K562 (cell line): Measurements from ENCODE around the gene NHSL2. TPM values are rescaled to one million over a fixed set of nuclear protein-coding genes. Genes with fewer than 3 reads are reported as not detected.

ENCODE experiments used
- FOXA3 ChIP-seq, 2 experiments: fragments of 450-650 bp in 1 of 2; sonication (generic) in 1 of 2; formaldehyde crosslinking; IDR thresholded peaks in 1 of 2; conservative IDR thresholded peaks in 1 of 2; 2 replicates each; pipeline versions ENCODE4 v1.4.0 to v1.8.0; 2020 to 2022; ENCODE audit warnings: mild to moderate bottlenecking in 2 of 2, missing genetic modification reagents in 1 of 2
- FUS ChIP-seq: fragments of 200-400 bp; formaldehyde crosslinking; optimal IDR thresholded peaks from 2 replicates; pipeline ENCODE3; 2017; ENCODE audit warnings: low read depth, low read length
- GTF2E2 ChIP-seq: fragments of 200-800 bp; sonication (Bioruptor generic); IDR thresholded peaks from 2 replicates; pipeline ENCODE4 v1.6.1; 2016; ENCODE audit warnings: missing genetic modification characterization, missing compliant biosample characterization
- KAT8 ChIP-seq: fragments of 450-650 bp; IDR thresholded peaks from 2 replicates; pipeline ENCODE4 v1.6.1; 2016; ENCODE audit warnings: low read depth, mild to moderate bottlenecking
- LCOR ChIP-seq: sonication (generic); formaldehyde crosslinking; IDR thresholded peaks from 2 replicates; pipeline ENCODE4 v1.8.0; 2022; ENCODE audit warnings: mild to moderate bottlenecking, missing genetic modification reagents
- MCM2 ChIP-seq: fragments of 450-650 bp; IDR thresholded peaks from 2 replicates; pipeline ENCODE4 v1.6.1; 2017; ENCODE audit warnings: low read depth, mild to moderate bottlenecking
- MED1 ChIP-seq: sonication (generic); formaldehyde crosslinking; IDR thresholded peaks from 2 replicates; pipeline ENCODE4 v1.8.1; 2023; ENCODE audit warnings: missing genetic modification reagents, borderline replicate concordance
- NCOR1 ChIP-seq: fragments of 450-650 bp; IDR thresholded peaks from 2 replicates; pipeline ENCODE4 v1.6.1; 2016; ENCODE audit warnings: mild to moderate bottlenecking, moderate library complexity
- SIN3A ChIP-seq, 2 experiments: fragments of 150-350 bp in 1 of 2; IDR thresholded peaks; 2 replicates each; pipeline ENCODE4 v1.6.1; 2011 to 2016; ENCODE audit warnings: borderline replicate concordance in 2 of 2, low read depth in 2 of 2, low read length in 2 of 2, mild to moderate bottlenecking in 2 of 2, moderate library complexity in 2 of 2; ENCODE audit not compliant: control insufficient read depth in 1 of 2
- SMC3 ChIP-seq: conservative IDR thresholded peaks from 2 replicates; pipeline ENCODE4 v1.6.1; 2011; ENCODE audit warnings: low read depth, low read length, improper control_type of control experiment; ENCODE audit not compliant: insufficient read depth
- SRSF3 ChIP-seq: fragments of 200-400 bp; formaldehyde crosslinking; IDR thresholded peaks from 2 replicates; pipeline ENCODE4 v1.6.1; 2016; ENCODE audit warnings: mild to moderate bottlenecking, low read length, moderate library complexity; ENCODE audit not compliant: insufficient read depth
- STAT5A ChIP-seq: IDR thresholded peaks from 2 replicates; pipeline ENCODE4 v1.6.1; 2012; ENCODE audit warnings: low read length, inconsistent platforms, borderline replicate concordance
- TAF1 ChIP-seq: IDR thresholded peaks from 2 replicates; pipeline ENCODE4 v1.6.1; 2011; ENCODE audit warnings: mild to moderate bottlenecking, low read length, moderate library complexity; ENCODE audit not compliant: insufficient read depth, control insufficient read depth, severe bottlenecking; ENCODE audit errors: extremely low read depth
- ZBTB8A ChIP-seq: fragments of 450-650 bp; IDR thresholded peaks from 2 replicates; pipeline ENCODE4 v1.6.1; 2018; ENCODE audit warnings: mild to moderate bottlenecking, moderate library complexity; ENCODE audit not compliant: partially characterized antibody
- ZEB2 ChIP-seq: fragments of 450-650 bp; IDR thresholded peaks from 2 replicates; pipeline ENCODE4 v1.6.1; 2016
- ZFP30 ChIP-seq: fragments of 250-450 bp; sonication (Bioruptor Pico); IDR thresholded peaks from 2 replicates; pipeline ENCODE4 v1.8.0; 2022; ENCODE audit warnings: moderate library complexity, mild to moderate bottlenecking, inconsistent platforms, borderline replicate concordance
- ZNF175 ChIP-seq: fragments of 200-800 bp; sonication (Bioruptor generic); IDR thresholded peaks from 2 replicates; pipeline ENCODE4 v1.6.1; 2016; ENCODE audit warnings: low read depth, mild to moderate bottlenecking, missing genetic modification characterization, missing compliant biosample characterization
- ZNF41 ChIP-seq: fragments of 250-450 bp; sonication (Bioruptor Pico); conservative IDR thresholded peaks from 2 replicates; pipeline ENCODE4 v1.4.0; 2020; ENCODE audit warnings: mild to moderate bottlenecking
- ZNF717 ChIP-seq: fragments of 250-450 bp; sonication (Bioruptor Pico); IDR thresholded peaks from 2 replicates; pipeline ENCODE4 v1.5.0; 2021
- ZNF785 ChIP-seq: fragments of 250-450 bp; sonication (Bioruptor Pico); IDR thresholded peaks from 2 replicates; pipeline ENCODE4 v1.4.0; 2020; ENCODE audit warnings: mild to moderate bottlenecking
- polyA plus RNA-seq, 8 experiments: library from polyadenylated mRNA; depleted of rRNA in 4 of 8; stranded (reverse) in 5 of 8; unstranded in 3 of 8; fragments of >200 nt; fragmentation: Nextera tagmentation in 2 of 8; fragmentation: Illumina TruSeq in 1 of 8; extraction: Ambion mirVana in 2 of 8; extraction: Trizol in 1 of 8; gene quantifications; 2 replicates each; pipeline versions ENCODE4 v1.2.1 to v1.2.3, GENCODE V29; 2011 to 2014; ENCODE audit warnings: inconsistent platforms in 1 of 8, missing spikeins in 1 of 8
- total RNA-seq, 7 experiments: library from RNA; depleted of rRNA in 6 of 7; stranded (reverse); fragments of >200 nt in 6 of 7; fragmentation: Illumina TruSeq in 2 of 7; extraction: Trizol in 2 of 7; gene quantifications; 2 replicates each; pipeline versions ENCODE4 v1.2.1 to v1.2.3, GENCODE V29; 2011 to 2021; ENCODE audit warnings: low replicate concordance in 1 of 7
- TF ChIP-seq, protein P1 (sequence below): fragments of 250-450 bp; sonication (Bioruptor Pico); IDR thresholded peaks from 2 replicates; pipeline ENCODE4 v1.4.0; 2020; ENCODE audit warnings: mild to moderate bottlenecking
- TF ChIP-seq, protein P2 (sequence below): fragments of 450-650 bp; conservative IDR thresholded peaks from 2 replicates; pipeline ENCODE4 v1.6.1; 2016; ENCODE audit warnings: missing genetic modification characterization, low read depth, mild to moderate bottlenecking, missing compliant biosample characterization, moderate library complexity
- TF ChIP-seq, protein P3 (sequence below): sonication (generic); formaldehyde crosslinking; IDR thresholded peaks from 2 replicates; pipeline ENCODE4 v1.8.1; 2023; ENCODE audit warnings: mild to moderate bottlenecking, missing genetic modification reagents

NHSL2 gene
- total and polyA plus RNA-seq, 9 of the 15 experiments (the other 6 are each of a cell fraction or from before 2014, with no cell fraction given): 0.02 TPM; not detected in 8

DNA sequence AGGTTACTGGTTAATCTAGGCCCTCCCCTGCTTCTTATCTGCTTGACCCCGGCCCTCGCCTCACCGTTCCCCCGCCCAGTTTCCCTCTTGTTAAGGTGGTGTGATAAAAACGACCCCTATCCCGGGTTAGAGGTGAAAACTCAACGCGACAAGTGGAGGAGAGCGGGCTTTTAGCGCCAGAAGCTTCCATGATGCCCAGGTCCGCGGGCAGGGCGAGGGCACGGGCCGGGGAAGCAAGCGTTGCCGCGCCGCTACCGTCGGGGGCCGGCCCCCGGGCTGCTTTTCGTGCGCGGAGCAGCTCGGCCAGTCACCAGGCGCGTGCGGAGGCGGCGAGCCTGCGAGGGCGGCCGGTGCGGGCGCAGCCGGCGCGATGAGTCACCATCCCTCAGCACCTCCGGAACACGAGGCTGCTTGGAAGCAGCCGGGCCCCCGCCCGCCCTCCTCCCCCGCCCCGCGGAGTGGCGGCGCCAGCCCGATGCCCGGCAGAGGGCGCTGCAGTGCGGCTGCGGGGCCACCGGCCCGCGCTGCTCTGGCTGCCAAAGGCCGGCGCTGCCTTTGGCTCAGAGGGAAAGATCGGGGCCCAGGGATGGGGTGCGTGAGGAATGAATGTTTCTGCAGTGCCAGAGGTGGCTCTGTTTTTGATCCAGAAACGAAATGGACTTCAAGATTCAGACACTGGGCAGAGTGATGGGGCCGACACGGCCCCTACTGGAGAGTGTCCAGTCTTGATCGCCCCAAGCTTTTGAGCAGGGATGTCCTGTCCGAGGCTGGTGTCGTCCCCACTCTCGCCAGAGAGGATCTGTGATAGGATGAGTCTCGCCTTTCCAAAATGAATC is 107.8 kb downstream of the NHSL2 start (continued):
- TF ChIP-seq, protein P1, sequence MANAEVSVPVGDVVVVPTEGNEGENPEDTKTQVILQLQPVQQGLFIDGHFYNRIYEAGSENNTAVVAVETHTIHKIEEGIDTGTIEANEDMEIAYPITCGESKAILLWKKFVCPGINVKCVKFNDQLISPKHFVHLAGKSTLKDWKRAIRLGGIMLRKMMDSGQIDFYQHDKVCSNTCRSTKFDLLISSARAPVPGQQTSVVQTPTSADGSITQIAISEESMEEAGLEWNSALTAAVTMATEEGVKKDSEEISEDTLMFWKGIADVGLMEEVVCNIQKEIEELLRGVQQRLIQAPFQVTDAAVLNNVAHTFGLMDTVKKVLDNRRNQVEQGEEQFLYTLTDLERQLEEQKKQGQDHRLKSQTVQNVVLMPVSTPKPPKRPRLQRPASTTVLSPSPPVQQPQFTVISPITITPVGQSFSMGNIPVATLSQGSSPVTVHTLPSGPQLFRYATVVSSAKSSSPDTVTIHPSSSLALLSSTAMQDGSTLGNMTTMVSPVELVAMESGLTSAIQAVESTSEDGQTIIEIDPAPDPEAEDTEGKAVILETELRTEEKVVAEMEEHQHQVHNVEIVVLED (CRISPR knock-in tag): no peak
- TF ChIP-seq MCM2: no peak
- TF ChIP-seq, protein P2, sequence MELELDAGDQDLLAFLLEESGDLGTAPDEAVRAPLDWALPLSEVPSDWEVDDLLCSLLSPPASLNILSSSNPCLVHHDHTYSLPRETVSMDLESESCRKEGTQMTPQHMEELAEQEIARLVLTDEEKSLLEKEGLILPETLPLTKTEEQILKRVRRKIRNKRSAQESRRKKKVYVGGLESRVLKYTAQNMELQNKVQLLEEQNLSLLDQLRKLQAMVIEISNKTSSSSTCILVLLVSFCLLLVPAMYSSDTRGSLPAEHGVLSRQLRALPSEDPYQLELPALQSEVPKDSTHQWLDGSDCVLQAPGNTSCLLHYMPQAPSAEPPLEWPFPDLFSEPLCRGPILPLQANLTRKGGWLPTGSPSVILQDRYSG: no peak
- TF ChIP-seq SMC3: peak; percentile 28; the same call in 1 of the 2 replicates
- no peak for TF ChIP-seq ZEB2
- no peak for TF ChIP-seq TAF1
- TF ChIP-seq, protein P3, sequence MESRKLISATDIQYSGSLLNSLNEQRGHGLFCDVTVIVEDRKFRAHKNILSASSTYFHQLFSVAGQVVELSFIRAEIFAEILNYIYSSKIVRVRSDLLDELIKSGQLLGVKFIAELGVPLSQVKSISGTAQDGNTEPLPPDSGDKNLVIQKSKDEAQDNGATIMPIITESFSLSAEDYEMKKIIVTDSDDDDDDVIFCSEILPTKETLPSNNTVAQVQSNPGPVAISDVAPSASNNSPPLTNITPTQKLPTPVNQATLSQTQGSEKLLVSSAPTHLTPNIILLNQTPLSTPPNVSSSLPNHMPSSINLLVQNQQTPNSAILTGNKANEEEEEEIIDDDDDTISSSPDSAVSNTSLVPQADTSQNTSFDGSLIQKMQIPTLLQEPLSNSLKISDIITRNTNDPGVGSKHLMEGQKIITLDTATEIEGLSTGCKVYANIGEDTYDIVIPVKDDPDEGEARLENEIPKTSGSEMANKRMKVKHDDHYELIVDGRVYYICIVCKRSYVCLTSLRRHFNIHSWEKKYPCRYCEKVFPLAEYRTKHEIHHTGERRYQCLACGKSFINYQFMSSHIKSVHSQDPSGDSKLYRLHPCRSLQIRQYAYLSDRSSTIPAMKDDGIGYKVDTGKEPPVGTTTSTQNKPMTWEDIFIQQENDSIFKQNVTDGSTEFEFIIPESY (CRISPR knock-in tag): peak; percentile 71
- no peak for TF ChIP-seq FOXA3 (CRISPR knock-in tag; conservative IDR thresholded peaks at IDR 0.05 in 1 of 2, IDR thresholded peaks at IDR 0.05 in 1 of 2)
- no peak for TF ChIP-seq ZNF785 (CRISPR knock-in tag)
- TF ChIP-seq LCOR: no peak
- TF ChIP-seq ZFP30 (CRISPR knock-in tag): no peak
- TF ChIP-seq NCOR1: peak; percentile 34
- peak in 1 of 2 experiments; percentile 38; a peak in 1 of 4 replicates for TF ChIP-seq SIN3A (IDR thresholded peaks at IDR 0.05; ENCODE audit: borderline replicate concordance in 2 of 2, control insufficient read depth in 1 of 2, low read depth in 2 of 2, low read length in 2 of 2)
- no peak for TF ChIP-seq ZNF175 (CRISPR knock-in tag)
- no peak for TF ChIP-seq GTF2E2
- no peak for TF ChIP-seq ZBTB8A
- no peak for TF ChIP-seq ZNF717
- no peak for TF ChIP-seq KAT8
- TF ChIP-seq FUS: no peak
- TF ChIP-seq ZNF41 (CRISPR knock-in tag): no peak
- no peak for TF ChIP-seq STAT5A
- no peak for TF ChIP-seq SRSF3
- TF ChIP-seq MED1 (CRISPR knock-in tag): no peak
